PFSK-1 (cell line): ENCODE measurements around the gene GRIN2A.

Source experiments
- POLR2AphosphoS5 ChIP-seq: IDR thresholded peaks from 2 replicates; pipeline ENCODE4 v1.6.1; 2012; ENCODE audit warnings: low read depth, mild to moderate bottlenecking, control low read depth, low read length, moderate library complexity
- SIN3A ChIP-seq: IDR thresholded peaks from 2 replicates; pipeline ENCODE4 v1.6.1; 2012; ENCODE audit warnings: mild to moderate bottlenecking, low read length, moderate library complexity, borderline replicate concordance; ENCODE audit not compliant: insufficient read depth
- TAF1 ChIP-seq: IDR thresholded peaks from 2 replicates; pipeline ENCODE4 v1.6.1; 2012; ENCODE audit warnings: low read length, control low read depth, borderline replicate concordance; ENCODE audit not compliant: insufficient read depth

DNA sequence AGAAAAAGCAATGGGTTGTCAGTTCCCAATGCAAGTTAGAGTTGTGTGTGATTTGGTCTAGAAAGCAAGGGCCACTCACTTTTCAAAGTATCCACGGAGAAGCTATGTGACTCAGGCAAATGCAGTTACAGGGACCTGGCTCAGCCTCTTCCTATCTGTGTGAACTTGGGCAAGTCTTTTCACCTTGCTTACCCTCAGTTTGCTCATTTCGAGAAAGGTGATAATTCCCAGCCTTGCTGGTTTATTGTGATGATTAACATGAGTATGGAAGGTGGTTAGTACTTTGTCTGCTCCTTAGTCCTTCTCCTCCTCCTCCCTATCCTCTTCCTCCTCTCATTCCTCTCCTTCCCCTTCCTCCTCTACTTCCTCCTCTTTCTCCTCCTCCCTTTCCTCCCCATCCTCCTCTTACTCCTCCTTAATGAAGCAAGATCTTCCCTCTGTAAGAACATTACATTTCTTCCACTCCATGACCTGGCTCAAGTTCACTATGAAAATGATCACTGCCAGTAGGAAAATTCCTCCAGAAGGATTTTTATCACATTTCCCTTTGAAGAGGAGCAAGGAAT, 204.0 kb downstream of the GRIN2A start:
- TF ChIP-seq POLR2AphosphoS5 (no peak), TAF1 (no peak), SIN3A (no peak)
